Stimulated activated CD8-positive, alpha-beta memory T cell treated with anti-CD3 and anti-CD28 coated beads, Interleukin-12 subunit alpha, Interleukin-12 subunit beta, amount 100 ng/mL, for 4 hours (primary cell): ENCODE measurements around the gene NDUFS7.

Experiments
- DNase-seq: peaks from one replicate; pipeline ENCODE4 v3.0.0-alpha.2; 2020; ENCODE audit warnings: low read depth

The NDUFS7 gene

DNA sequence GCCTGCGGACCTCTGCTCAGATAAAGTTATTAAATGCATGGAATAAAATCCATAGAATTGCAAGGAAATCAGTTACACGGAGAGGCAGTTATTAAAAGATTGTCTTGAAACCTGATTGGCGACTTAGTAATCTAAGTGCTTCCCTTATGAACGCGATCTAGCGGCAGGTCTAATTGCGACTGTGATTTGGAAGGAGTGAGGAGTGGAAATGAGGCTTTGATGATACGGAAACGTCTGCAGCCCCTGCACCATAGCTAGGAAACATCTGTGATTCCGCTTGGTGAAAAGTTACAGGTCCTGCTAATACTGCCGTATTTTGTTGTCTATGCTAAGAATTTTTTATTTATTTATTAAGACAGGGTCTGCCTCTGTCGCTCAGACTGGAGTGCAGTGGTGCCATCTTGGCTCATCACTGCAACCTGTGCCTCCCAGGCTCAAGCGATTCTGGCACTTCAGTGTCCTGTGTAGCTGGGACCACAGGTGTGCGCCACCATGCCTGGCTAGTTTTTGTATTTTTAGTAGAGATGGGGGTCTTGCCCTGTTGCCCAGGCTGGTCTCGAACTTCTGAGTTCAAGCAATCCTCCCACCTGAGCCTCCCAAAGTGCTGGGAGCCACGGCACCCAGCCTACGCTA is 887 bp downstream of the NDUFS7 start:
- DNase-seq: no peak

DNA sequence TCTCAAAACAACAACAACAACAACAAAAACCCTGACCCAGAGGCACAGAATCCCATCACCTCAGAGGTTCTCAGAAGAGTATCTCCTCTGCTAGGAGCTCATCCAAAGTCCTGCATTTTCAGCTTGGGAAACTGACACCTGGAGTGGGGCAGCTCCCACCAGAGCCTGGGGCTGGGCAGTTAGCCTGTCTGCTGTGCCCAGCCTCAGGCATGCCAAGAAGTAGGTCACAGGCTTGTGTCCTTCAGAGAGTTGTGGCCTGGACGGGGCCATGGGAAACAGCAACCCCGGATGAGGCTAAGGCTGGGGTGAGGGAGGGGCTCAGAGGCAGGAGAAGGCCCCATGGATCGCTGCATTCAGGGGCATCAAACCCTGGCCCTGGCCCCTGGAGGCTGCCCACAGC is 2.1 kb downstream of the NDUFS7 start:
- no peak for DNase-seq

DNA sequence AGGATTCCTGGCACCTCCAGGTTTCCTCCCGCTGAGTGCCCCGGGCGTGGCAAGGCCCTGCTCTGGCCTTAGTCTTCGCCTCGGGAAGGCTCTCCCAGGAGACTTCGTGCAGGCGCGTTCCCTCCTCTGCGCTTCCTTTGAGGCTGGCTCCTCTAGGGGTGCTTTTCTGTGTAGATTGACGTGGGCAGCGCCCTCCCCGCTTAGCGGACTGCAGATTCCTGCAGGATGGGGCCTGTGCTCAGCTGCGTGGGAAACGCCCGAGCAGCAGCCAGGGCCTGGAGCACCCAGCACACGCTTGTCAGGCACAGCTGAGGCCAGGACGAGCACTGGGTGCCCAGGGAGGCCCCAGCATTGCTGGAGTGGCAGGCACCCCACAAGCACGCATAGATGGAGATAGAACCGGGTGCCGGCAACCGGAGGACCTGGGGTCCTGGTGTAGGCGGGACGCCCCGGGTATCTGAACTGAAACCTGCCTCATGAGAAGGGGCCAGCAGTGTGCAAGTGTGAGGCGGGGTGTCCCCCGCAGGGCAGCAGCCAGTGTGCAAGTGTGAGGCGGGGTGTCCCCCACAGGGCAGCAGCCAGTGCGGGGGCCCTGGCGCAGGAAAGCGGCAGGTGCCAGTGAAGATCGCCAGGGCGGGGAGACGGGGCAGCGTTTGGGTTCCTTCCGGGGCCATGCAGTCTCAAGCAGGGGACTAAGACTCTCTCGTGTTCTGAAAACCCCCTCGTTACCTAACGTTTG is 3.4 kb downstream of the NDUFS7 start:
- no peak for DNase-seq

- DNase-seq: no peak
Measured at GRCh38 chr19:1387684-1388636, 4.3 kb downstream of the NDUFS7 start.

GRCh38 chr19:1388637-1389026 is 4.9 kb downstream of the NDUFS7 start:
- no peak for DNase-seq

DNA sequence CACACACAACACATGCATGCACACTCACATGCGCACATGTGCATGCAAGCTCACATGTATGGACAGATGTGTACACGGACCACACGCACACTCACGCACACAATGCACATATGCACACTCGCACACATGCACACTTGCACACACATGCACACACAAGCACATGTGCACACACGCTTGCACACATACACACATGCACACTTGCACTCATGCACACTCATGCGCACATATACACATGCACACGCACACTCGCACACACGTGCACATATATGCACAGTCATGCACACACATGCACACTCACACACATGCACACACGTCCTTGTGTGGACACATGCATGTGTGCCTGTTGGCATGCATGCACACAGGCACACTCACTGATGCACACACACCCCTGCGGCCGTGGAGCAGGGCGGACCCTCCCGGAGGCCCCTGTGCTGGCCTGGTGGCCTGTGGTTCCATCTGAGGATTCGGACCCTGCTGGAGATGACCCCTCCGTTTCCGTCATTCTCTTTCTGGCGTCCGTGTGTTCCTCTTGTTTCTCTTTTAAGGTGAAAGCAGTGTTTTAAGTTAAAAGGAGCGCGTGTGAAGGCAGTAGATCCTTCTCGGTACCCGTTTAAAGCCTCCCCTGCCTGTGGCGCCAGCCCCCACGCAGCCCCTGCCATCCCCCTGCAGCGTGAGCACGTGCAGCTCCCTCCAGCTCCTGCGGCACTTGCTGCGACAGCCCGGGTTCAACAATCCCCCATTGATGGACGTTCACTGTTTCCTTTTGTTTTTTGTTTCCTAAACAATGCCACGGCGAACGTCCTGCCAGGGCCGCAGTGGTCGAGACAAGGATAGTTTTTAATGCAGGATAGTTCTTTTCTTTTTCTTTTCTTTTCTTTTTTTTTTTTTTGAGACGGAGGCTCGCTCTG is 5.6 kb downstream of the NDUFS7 start:
- DNase-seq: no peak

DNA sequence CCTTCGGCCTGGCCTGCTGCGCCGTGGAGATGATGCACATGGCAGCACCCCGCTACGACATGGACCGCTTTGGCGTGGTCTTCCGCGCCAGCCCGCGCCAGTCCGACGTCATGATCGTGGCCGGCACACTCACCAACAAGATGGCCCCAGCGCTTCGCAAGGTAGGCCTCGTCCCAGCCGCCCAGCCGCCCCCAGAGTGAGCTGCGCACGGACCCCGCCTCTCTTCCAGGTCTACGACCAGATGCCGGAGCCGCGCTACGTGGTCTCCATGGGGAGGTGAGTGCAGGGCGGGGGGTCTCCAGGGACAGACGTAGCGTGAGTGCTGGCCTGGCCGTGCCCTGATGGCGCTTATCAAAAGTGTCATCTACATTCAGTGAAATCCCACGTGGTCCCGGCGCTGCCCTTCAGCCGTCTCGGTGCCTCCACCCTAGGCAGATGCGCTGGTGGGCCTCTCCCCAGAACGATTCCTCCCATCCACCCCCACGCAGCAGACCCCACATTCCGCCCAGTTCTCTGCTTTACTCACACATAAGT is 7.2 kb downstream of the NDUFS7 start:
- DNase-seq: no peak

DNA sequence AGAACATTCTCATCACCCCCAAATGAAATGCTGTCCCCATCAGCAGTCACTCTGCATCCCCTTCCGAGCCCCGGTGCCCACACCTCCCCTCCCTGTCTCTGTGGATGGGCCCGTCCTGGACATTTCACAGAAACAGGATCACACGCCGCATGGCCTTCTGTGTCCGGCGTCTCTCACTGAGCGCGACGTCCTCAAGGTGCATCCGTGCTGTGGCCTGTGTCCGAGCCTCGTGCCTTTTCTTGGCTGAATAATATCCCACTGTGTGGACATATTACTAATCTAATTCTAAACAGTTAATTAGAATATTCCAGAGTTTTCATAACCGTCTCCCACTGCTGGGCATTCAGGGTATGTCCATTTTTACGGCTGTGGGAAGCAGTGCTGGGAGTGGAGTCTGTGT is 8.7 kb downstream of the NDUFS7 start:
- no peak for DNase-seq

DNA sequence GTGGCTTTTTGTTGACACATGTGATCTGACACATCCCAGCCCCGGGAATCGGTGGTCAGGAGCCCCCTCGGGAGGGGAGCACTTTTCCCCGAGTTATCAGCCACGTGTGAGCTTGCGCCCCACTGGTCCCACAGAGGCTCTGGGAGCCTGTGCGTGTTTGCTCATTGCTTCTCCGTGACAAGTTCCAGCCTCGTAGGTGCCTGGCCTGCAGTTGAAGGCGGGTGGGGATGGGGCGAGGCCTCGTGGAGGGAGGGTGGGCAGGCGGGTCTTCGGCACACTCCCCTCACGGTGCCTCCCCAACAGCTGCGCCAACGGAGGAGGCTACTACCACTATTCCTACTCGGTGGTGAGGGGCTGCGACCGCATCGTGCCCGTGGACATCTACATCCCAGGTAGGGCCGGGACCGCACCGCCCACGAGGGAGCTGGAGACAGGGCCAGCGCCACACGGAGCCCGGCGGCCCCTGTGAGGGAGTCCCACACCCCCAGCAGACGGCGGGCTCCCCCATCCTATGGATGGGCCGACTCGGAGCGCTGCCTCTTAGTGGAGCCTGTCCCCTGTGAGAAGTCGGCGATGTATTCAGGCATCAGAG is 9.3 kb downstream of the NDUFS7 start:
- no peak for DNase-seq

- no peak for DNase-seq
Measured at GRCh38 chr19:1393841-1394240, 10.1 kb downstream of the NDUFS7 start.

- no peak for DNase-seq
Measured at GRCh38 chr19:1394252-1395193, 10.8 kb downstream of the NDUFS7 start.

- no peak for DNase-seq
Measured at GRCh38 chr19:1395194-1396018, 11.7 kb downstream of the NDUFS7 start.

DNA sequence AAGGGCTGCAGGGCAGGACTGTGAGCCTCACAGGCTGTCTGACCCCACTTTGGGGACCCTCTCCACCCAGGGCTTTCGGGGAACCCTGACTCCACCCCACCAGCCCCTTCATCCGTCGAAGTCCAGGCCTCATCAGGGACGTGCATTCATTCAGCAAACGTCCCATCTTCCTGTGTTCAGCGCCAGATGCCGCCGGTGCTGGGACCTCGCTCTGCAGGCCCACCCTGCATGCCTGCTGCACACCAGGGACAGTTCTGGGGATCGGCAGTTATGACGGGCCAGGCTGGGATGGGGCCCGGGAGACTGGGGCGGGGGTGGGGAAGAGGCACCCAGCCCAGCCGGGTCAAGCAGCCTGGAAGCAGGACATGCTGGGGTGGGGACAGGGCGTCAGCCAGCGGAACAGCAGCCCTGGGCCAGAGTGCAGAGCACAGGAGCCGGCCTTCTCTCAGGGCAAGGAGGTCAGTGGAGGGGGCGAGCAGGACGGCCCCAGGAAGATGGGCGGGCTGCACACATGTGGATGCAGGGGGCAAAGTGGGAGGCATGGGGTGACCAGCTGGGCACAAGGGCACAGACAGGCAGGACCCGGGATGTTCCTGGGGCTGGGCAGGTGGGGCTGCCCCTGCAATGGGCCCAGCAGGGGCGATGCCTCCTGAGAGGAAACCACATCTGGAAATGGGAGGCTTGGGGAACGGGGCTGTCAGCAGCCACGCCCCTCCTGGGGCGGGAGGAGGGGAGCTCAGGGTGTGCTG is 12.5 kb downstream of the NDUFS7 start:
- no peak for DNase-seq

DNA sequence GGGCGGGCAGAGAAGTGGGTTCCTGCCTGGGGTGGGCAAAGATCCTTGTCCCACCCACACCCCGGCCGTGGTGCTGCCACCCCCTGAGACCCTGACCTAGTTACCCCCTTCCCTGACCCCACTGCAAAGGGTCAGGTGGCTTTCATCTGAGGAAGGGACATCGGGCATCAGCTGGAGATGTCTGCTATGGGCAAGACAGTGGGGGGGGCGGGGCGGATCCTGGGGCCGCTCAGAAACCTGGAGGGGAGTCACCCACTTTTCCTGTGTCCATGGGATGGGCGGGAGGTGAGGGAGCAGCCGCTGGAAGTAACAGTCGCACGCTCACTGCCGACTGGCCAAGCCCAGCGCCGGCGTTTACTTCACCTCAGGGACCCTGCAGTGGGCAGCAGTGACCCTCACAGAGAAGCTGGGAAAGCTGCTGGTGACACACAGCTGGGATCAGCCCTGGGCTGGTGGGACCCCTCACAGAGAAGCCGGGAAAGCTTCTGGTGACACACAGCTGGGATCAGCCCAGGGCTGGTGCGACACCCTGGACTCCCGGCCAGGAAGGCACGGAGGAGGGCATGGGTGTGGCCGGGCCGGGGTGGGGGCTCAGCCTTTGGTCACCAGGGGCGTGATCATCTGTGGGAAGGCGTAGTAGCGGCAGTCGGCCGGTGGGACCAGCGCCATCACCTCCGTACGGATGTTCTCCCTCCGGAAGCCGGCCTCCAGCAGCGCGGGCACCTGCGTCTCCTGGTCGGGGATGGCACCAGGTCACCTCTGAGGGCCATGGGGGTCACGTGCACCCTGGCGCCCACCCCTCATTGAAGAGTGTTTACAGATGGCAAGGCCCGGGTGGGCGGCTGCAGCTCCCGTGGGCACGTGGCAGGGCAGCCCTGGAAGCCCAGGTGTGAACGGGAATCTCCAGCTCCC is 13.3 kb downstream of the NDUFS7 start:
- no peak for DNase-seq

DNA sequence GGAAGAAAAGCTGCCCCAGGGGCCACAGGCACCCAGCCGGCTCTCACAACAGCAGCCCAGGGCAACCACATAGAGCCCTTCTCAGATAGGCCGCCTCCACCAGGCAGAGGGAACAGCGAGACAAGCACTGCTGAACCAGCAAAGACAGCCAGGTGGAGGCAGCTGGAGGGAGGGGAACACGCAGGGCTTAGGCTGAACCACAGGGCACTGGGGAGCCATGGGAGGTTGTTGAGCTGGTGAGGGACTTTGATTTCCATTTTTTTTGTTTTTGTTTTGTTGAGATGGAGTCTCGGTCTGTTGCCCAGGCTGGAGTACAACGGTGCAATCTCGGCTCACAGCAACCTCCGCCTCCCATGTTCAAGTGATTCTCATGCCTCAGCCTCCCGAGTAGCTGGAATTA is 14.1 kb downstream of the NDUFS7 start:
- DNase-seq: no peak

GRCh38 chr19:1399079-1399478 is 15.4 kb downstream of the NDUFS7 start:
- no peak for DNase-seq

DNA sequence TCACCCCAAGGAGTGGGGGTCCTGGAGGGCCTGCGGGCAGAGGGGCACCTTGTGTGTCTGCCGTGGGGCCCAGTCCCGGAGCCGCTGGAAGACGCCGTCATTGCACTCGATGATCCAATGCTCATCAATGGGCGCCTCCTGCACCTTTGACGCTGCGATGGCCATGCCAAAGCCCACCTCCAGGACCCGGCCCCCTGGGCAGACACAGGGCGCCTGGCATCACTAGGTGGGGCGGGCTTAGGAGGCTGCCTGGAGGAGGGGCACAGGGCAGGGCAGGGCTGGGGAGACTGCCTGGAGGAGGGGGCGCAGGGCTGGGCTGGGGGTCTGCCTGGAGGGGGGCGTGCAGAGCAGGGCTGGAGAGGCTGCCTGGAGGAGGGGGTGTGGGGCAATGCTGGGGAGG is 16.0 kb downstream of the NDUFS7 start:
- no peak for DNase-seq
